ENCODE measurements around the gene CELSR2.

The CELSR2 gene

GRCh38 chr1:109199710-109200109 lies 49.6 kb upstream of the CELSR2 start:
- Histone ChIP-seq H3K27ac (ENCODE audit: extremely low read depth, low read depth, low read length) (no peak overlapping the region), H3K9me3 (ENCODE audit: control insufficient read depth, insufficient read depth, low read depth, low read length) (no peaks in the 10 kb centered on the region), H3K4me3 (ENCODE audit: low read depth, low read length) (no peak overlapping the region), H3K36me3 (ENCODE audit: control insufficient read depth in 2 of 2, insufficient read depth in 1 of 2, low read length in 2 of 2) (no peaks in the 10 kb centered on the region), H3K4me1 (ENCODE audit: control insufficient read depth, insufficient read depth, low read length) (no peaks in the 10 kb centered on the region)
- TF ChIP-seq ZNF837 (tag by site-specific recombination; IDR thresholded peaks at IDR 0.05) (no peak), GLIS2 (tag by site-specific recombination; IDR thresholded peaks at IDR 0.05) (no peak), ZNF645 (tag by site-specific recombination; IDR thresholded peaks at IDR 0.05) (no peak), GLI2 (tag by site-specific recombination; IDR thresholded peaks at IDR 0.05; ENCODE audit: borderline replicate concordance, low read depth) (no peak), SCRT2 (tag by site-specific recombination; IDR thresholded peaks at IDR 0.05) (no peak), ZNF621 (tag by site-specific recombination; IDR thresholded peaks at IDR 0.05) (no peak), ZNF404 (tag by site-specific recombination; IDR thresholded peaks at IDR 0.05) (no peak), ZNF514 (tag by site-specific recombination; IDR thresholded peaks at IDR 0.05) (no peak), GLI4 (tag by site-specific recombination; IDR thresholded peaks at IDR 0.05) (no peak), GFI1B (tag by site-specific recombination; IDR thresholded peaks at IDR 0.05) (no peak), ZNF488 (tag by site-specific recombination; IDR thresholded peaks at IDR 0.05) (no peak), ZBTB48 (tag by site-specific recombination; IDR thresholded peaks at IDR 0.05) (no peak), ZNF324 (tag by site-specific recombination; IDR thresholded peaks at IDR 0.05) (no peak), ZSCAN5A (tag by site-specific recombination; IDR thresholded peaks at IDR 0.05) (no peak), ZNF529 (tag by site-specific recombination; IDR thresholded peaks at IDR 0.05; ENCODE audit: insufficient replicate concordance) (no peak), ZNF169 (tag by site-specific recombination; IDR thresholded peaks at IDR 0.05) (no peak), ZBTB1 (tag by site-specific recombination; IDR thresholded peaks at IDR 0.05) (no peak), ZNF335 (tag by site-specific recombination; conservative IDR thresholded peaks at IDR 0.05) (no peak), ZBTB21 (tag by site-specific recombination; IDR thresholded peaks at IDR 0.05) (no peak), ZNF501 (tag by site-specific recombination; IDR thresholded peaks at IDR 0.05) (no peak)
- POLR2A ChIA-PET = interaction anchor here (0.6 to 2.4 kb wide), 2 partner anchors 27 to 100 kb away, joined by 4 to 10 read pairs; no protein-coding TSS in a partner anchor
- CTCF ChIA-PET = interaction anchor here (0.6 to 3.0 kb wide), 10 partner anchors 13 to 199 kb away, joined by 3 to 14 read pairs (median 3); partner anchors contain the start of genes ELAPOR1, SARS1 and SORT1

- H3K9me3 ChIP-seq (ENCODE audit: control insufficient read depth, insufficient read depth, low read depth, low read length) = no peaks in the 10 kb centered on the region
- ChIA-PET POLR2A (interaction anchor here (0.6 to 1.0 kb wide), 2 partner anchors 13 to 14 kb away, joined by 3 to 4 read pairs; partner anchors contain the start of gene SARS1), CTCF (interaction anchor here (0.6 to 2.3 kb wide), 28 partner anchors 12 to 1220 kb away, joined by 3 to 32 read pairs (median 3); partner anchors contain the start of genes PSRC1 and SARS1)
- H3K36me3 ChIP-seq (ENCODE audit: control insufficient read depth in 2 of 2, insufficient read depth in 1 of 2, low read length in 2 of 2) = no peaks in the 10 kb centered on the region
- H3K27ac ChIP-seq (ENCODE audit: extremely low read depth, low read depth, low read length) = no peak overlapping the region
- H3K4me3 ChIP-seq (ENCODE audit: low read depth, low read length) = no peak overlapping the region
- no peaks in the 10 kb centered on the region for H3K4me1 ChIP-seq (ENCODE audit: control insufficient read depth, insufficient read depth, low read length)
- TF ChIP-seq ZNF660 (tag by site-specific recombination; IDR thresholded peaks at IDR 0.05) = 0 out of 2 replicates have a peak, but pooled peaks have one; percentile 45
- peak; percentile 89 for TF ChIP-seq ZNF654 (tag by site-specific recombination; IDR thresholded peaks at IDR 0.05; ENCODE audit: low read depth)
- peak; percentile 59 for TF ChIP-seq ZBTB17 (tag by site-specific recombination; IDR thresholded peaks at IDR 0.05)
- peak; percentile 70 for TF ChIP-seq PRDM1 (tag by site-specific recombination; IDR thresholded peaks at IDR 0.05)
- TF ChIP-seq KLF17 (tag by site-specific recombination; IDR thresholded peaks at IDR 0.05) = no peak
- TF ChIP-seq ZEB2 (tag by site-specific recombination; IDR thresholded peaks at IDR 0.05) = peak; percentile 50; the same call in 1 of the 2 replicates
- 0 out of 2 replicates have a peak, but pooled peaks have one; percentile 34 for TF ChIP-seq ZNF2 (tag by site-specific recombination; IDR thresholded peaks at IDR 0.05)
- TF ChIP-seq EGR2 (tag by site-specific recombination; IDR thresholded peaks at IDR 0.05; ENCODE audit: low read depth) = peak; percentile 84
- peak; percentile 64 for TF ChIP-seq KLF1 (tag by site-specific recombination; IDR thresholded peaks at IDR 0.05)
- 0 out of 2 replicates have a peak, but pooled peaks have one; percentile 20 for TF ChIP-seq GLIS1 (tag by site-specific recombination; IDR thresholded peaks at IDR 0.05)
- TF ChIP-seq YY1 (tag by site-specific recombination; IDR thresholded peaks at IDR 0.05) = no peak
- TF ChIP-seq ZNF600 (tag by site-specific recombination; IDR thresholded peaks at IDR 0.05) = 0 out of 2 replicates have a peak, but pooled peaks have one; percentile 40
These were observed 48.1 kb upstream of the CELSR2 start for GRCh38 chr1:109201123-109201703.
